ENCODE data around the gene SPTBN5.
A peak's percentile ranks its signal among the peaks of the same experiment; 100 is the strongest.

Gene SPTBN5

DNA sequence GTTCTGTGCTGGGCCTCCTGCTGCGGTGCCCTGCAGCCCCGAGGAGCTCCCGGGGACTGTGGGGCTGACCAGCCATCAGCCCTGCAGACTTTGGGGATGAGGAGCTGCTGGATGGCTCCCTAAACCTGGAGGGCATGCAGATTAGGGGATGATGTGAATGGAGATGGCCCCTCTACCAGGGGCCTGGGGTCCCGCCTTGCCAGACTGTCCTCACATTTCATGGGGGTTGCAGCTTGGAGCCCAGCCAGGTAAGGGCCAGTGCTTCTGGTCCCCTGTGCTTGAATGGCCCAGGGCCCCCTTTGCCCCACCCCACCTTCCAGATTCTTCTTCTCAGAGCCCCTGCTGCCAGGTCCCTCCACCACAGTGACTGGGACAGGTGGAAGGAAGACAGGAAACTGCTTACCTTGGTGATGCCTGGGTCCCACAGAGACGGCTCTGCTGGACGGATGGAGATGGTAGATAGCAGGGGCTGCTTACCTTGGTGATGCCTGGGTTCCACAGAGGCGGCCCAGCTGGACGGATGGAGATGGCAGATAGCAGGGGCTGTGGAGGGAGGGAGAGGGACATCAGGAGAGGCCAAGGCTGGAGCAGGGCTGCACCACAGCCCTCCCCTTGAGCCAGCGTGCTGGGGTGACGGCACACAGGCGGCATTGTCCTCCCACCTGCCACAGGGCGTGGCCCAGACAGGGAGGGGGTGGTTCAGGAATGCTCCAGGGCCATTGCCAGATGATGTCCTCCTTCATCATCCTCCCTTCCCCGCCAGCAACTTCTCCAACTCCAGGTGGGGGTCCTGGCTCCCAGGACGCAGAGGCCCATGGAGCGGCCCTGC, at the start of gene SPTBN5:
SPTBN5 (minus strand) TSS at position 632 of the 829 bp plus-strand sequence; CDS start at position 76, 556 bp downstream.
- no peak for DNase-seq (ENCODE audit: low read depth)

DNA sequence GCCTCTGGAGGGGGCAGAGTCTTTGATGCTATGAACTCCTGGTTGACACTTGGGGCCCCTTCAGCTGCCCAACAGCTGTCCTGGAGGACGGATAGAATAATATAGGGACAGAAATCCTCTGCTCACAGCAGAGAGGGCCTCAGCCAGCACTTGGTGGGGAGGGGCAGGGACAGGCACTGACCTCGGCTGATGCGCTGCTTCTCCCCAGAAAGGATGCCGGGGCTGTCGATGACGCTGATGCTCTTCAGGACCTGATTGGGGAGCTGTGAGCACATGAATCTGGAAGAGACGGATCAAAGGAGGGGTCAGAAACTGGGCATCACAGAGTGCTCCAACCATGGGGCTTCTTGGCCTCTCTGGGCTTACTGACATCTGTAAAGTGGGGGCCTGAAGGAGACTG, 49.0 kb upstream of the SPTBN5 start:
- no peak for DNase-seq (ENCODE audit: low read depth)

DNA sequence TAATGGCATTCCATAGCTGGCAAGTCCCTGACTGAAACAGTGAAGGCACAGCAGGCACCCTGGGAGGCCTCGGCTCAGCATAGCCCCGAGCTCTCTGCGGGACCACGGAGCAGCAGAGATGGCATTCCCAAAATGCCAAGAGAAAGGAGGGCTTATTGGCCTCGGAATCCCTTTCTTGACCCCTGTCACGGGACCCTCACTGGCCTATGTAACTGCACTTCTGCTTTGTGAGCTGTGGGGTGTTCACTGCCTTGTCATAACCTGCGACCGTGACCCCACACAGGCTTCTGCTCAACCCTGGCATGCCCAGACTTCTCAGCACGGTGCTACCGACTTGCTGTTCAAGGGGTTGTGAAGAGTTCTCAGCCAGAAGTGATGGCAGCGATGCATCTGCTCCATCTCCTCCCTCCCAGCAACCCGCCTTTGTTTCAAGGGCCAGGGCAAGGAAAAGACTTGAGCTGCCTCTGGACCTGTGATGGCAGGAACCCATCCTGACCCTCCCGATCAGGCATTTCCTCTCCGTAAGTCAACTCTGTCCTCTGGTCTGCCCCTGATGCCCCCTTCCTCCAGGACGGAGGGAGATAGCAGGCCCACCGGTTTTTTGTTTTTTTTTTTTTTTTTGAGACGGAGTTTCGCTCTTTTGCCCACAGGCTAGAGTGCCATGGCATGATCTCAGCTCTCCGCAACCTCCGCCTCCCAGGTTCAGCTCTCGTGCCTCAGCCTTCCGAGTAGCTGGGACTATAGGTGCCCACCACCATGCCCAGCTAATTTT, 48.0 kb upstream of the SPTBN5 start:
- DNase-seq (ENCODE audit: low read depth), result no peak

DNA sequence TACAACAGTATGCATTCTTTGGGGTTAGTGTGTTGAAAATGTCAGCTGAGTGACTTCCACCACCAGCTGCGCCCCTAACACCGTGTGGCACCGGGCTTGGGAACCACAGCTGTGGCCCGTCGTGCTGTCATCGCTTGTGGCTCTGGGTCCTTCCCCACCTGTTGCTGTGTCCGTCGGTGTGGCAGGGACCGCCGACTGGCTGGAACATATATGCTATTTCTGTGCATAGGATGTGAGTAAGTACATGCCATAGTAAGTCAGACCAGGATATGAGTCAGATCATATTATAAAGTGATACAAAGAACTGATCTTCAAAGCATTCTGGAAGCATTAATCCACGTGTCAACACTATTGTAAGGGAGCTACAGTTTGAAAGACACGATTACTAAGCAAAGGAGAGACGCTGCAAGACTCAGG, 46.6 kb upstream of the SPTBN5 start:
- DNase-seq (ENCODE audit: low read depth), result no peak

DNA sequence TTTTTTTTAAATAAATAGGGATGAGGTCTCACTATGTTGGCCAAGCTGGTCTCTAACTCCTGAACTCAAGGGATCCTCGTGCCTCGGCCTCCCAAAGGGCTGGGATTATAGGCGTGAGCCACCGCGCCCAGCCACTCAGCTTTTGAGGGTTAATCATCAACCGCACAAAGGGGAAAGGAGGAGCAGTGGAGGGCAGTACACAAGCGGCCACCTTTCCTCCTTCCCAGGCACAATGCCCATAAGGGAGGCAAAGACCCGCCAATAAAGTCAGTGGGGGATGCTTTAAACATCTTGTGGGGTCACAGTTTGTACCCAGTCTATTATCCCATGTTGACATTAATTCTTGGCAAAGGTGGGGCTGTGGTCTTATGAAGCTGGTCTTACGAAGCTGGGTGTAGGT, 46.1 kb upstream of the SPTBN5 start:
- DNase-seq (ENCODE audit: low read depth), result no peak

DNA sequence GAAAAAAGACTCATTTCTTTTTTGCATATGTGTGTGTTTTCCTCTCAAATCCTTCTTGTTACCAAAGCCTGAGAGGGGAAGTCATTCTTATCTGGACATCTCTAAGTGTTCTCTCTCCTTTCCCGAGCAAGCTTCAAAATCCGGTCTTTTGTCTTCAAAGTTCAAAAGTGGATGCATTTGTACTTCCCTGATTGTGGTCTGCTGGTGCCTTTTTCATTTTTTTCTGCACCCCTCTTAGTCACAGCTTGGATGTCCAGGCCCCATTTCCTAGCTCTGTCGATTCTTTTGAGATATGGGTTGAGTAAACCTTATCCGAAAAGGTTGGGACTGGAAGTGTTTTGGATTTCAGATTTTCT, 43.7 kb upstream of the SPTBN5 start:
- no peak for DNase-seq (ENCODE audit: low read depth)

DNA sequence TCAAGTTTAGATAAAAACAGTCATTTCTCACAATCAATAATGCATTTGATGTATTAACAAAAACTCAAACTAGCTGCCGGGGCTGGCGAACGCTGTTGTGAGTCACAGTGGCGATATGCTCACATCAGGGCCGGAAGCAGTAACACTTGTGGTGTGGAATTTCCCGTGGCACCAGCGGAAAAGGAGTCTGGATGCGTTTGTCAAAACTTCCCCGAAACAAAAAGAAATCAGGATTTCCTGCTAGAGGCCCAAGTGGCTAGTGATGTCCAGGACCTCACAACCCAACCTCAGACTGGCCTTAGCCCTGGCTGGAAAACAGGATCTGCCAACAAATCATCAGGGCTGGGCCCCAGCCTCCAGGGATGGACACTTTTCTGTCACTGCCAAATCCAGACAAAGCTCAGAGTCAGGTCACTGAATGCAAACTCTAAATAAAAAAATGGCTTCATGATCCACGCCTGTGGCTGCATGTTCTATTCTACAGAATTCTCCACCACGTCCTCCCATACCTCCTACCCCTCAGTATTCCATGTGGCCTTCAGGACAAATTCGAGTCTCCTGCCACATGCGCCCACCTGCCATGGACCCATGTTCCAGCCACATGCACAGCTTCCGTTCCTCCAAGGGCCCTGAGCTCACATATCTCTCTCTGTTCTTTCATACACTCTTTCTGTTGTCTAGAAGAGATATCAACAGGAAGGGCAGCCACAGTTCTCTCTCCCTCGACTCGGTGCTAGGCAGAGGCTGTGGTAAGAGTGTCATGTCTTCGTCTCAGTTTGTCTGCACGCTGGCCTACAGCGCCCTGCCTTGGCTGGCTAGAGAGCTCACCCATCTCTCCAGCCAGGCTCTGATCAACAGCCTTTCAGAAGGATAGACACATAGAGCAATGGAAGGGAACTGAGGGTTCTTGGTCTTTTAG, 43.1 kb upstream of the SPTBN5 start:
- peak; percentile 72 for DNase-seq (ENCODE audit: low read depth)

DNA sequence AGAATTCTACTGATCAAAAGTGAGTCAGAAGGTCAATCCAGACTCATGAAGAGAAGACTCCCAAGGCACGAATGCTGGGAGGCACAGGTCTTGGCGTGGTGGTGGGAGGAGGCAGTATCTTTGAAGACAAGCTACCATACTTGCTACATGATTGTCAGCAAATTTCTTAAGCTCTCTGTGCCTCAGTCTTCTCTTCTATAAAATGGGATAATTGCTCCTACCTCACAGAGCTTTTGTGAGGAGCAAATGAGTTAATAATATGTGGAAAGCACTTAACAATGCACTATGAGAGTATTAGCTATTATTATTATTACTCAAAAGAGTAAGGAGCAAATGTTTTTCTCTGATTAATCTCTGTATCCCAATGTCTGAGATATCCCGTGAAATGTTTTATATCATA, 42.3 kb upstream of the SPTBN5 start:
- DNase-seq (ENCODE audit: low read depth), result no peak

DNA sequence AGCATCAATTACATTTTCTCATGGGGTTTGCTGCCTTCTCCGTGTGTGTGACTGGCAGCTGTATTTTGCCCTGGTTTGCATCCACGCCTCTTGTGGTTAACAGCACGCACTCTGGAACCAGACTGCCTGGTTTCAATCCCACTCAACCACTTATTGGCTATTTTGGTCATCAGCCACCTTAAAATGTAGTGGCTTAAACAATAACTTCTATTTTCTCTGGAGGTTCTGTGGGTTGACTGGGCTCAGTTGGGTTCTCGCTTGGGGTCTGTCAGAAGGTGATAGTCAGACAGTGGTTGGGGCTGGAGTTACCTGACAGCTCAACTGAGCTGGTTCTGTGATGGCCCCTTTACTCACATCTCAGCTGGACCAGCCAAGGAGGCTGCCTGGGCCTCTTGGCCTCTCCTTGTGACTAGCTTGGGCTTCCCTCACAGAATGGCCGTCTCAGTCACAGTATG, 41.7 kb upstream of the SPTBN5 start:
- no peak for DNase-seq (ENCODE audit: low read depth)

DNA sequence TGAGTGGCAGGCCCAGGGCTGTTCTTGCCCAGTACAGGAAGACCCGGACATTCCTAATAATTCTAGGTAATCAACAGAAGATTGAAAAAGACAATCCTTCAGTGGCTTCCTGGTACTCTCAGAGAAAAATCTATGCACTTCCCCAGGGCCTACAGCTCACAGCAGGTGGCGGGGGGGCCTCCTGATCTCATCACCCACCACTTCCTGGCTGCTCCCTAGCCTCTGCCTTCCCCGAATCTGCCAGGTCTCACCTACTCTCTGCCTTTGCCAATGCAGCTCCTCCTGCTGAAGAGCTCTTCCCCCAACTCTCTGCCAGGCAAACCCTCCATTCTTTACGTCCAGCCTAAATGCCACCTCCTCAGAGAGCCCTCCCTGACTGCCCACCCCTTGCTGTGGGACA, 41.0 kb upstream of the SPTBN5 start:
- peak; percentile 59 for DNase-seq (ENCODE audit: low read depth)

DNA sequence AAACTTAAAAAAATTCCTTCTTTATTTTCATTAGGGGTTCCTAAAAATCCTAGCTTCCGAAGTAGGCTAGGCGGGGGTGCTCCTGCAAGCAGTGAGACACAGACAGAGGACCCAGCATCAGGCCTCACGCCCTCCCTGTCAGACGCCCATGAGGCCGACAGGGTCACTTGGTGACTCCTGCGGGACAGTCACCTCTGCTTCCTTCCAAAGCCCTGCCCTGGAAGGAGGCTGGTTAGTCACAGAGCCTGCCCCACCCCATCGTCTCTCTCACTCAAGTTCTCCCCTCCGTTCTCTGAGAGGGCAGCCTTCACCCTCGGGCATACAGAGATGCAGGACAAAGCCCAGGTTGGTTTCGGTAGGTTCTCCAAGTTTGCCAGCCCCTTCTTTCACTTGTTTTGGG, 39.9 kb upstream of the SPTBN5 start:
- no peak for DNase-seq (ENCODE audit: low read depth)

DNA sequence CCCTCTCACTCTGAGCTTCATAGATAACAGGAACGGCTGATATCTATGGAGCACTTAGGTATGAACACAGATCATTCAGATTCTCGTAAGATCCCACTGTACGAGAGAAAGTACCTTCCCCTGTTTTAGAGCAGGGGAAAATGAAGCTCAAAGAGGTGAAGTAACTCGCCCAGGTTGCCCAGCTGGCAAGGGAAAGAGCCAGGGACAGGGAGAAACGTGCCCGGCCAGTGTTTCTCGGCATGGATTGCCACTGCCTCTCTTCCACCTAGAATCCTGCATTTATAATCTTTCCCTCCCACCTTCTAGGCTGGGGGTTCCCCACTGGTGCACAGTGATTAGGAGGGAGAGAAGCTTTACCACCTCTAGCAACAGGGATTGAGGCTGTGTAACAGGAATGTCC, 39.5 kb upstream of the SPTBN5 start:
- DNase-seq (ENCODE audit: low read depth), result no peak

DNA sequence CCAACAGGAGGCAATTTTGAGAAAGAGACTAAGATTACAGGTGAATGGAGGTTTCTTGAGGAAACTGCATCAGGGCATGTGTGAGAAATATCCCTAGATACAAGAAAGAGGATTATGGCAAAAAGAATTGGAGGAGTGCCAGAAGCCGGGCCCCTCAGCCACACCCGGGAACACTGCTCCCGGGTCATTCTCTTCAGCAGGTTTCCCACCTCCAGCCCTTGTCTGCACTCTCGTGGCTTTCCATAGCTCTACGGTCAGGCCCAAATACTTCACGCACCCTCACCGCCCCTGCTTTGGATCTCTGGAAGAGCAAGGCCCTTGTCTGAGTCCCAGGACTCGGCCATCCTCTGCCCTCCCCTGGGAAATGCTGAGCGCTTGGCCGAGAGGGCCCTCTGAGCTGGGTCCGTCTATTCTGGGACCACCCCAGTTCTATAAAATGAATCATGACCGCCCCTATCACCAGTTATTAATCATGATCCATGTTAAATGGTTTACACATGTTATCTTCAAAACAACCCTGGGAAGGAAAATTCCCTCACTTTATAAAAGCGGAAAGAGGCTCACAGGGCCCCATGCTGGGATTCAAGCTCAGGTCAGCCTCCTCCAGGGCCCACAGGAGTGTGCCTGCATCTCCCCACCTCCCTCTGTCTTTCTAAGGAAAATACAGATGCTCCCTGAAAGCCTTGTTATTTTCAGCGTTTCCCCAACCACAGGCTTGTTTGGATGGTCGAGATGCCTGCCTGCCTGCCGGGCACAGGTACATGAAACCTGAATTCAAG, 38.8 kb upstream of the SPTBN5 start:
- DNase-seq (ENCODE audit: low read depth), result no peak

DNA sequence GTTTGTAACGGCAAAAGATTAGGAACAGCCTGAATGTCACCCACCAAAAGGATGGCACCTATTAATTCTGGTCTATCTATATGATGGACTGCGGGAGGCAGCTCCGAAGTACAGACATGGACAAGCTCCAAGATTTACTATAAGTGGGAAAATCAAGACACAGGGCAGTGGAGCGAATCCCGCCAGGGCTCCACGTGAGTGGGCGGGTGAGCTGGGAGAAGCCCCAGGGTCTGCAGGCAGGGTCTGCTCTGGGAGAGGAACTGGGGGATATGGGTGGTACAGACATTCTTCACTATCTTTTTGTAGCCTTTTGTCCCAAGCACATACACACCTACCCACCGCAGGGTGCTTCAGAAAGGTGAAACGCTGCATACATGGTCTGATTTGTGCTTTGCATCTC, 38.2 kb upstream of the SPTBN5 start:
- no peak for DNase-seq (ENCODE audit: low read depth)

DNA sequence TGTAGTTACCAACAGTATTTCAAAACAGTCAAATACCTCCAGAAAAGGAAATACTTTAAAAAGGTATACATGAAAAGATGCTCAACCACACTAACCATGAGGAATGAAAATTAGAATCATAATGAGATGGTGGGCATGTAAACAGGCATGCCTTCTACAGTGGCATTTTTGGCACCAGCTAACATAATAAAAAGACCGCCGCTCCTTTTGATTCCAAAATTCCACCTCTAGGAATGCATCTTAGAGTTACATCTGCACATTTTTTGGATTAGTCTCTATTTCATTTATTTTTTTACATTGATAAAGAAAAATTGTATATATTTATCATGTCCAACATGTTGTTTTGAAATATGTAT, 37.0 kb upstream of the SPTBN5 start:
- no peak for DNase-seq (ENCODE audit: low read depth)

DNA sequence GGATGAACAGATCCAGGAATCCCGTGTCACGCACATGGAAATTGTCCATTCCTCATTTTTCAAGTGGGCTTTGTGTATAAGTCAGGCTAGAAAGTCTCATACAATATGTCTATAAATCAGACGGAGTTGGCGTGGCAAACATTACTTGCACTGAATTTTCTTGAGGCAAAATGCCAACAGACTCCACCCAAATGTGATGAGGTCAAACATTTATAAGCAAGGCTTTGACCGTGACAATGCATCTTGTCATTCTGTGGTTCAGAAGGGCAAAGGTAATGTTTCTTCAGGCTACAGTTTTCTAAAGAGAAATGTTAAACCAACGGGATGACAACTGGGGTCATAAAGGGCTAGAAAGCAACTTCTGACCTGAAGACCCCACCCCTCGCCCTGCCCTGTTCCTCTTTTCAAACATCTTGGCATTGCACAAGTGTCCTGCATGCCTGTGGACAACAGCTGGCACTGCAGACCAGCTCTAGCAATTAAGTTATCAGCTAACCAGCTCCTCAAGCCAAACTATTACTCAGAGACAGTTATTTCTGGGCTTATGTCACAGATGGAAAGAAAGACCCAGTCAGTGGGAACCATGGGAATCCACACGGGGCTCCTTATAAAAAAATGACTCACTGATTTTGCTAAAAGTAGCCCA, 36.5 kb upstream of the SPTBN5 start:
- no peak for DNase-seq (ENCODE audit: low read depth)

DNA sequence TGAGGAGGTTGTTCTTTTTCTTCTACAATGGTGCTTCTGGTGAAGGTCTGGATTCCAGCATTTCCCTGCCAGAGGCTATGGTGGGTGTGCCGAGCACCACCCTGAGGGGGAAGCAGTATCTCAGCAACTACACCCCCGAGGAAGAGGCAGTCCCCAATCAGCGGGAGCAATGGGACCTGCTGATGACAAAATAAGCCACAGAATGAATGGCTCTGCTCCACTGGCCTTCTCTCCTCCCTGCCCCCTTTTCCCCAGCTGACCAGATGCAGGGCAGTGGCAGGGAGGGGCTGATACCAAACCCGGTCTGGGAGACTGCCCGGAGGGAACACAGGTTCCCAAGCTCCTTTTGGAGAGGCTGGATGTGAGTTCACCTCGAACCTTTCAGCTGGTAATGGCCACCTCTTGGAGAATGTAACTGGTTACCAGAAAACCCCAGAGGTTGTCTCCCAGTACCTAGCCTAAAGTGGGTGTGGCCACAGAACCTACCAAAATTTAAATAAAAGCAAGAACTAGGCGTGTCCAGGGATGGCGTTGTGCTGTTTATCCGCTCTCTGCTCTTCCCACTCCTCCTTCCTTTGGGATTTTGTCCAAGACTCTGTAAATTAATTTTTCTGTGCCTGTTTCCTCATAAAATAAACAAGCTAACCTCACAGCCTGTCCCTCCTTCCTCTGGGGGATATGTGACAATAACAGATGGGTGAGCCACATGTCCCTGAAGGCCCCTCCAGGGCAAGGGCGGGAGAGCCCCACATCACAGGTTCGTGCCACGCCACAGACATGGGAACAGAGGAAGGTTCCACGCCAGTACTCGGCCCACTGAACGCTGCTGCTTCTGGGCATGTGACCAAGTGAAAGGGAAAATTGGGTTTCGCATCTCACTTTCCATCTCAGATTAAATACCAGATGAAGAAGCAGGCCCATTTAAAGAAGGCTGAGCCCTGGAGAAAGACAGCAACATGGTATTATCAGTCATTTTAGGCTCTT, 35.1 kb upstream of the SPTBN5 start:
- DNase-seq (ENCODE audit: low read depth), result no peak

DNA sequence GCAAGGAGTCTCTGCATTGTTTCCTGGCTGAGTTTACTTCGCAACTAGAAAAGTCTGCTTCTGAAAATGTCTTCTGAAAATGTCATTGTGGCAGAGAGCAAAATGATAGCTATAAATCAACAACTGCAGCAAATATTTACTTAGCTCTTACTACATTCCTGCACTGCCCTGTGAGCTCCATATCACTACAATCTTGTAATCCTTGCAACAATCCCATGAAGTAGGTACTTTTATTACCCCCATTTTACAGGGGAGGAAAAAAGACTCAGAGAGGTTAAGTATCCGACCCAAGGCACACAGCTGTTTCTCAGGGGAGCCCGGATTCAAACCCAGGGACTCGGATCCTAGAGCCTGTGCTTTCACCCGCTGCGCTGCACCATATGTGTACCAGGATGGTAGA, 34.2 kb upstream of the SPTBN5 start:
- DNase-seq (ENCODE audit: low read depth), result no peak

DNA sequence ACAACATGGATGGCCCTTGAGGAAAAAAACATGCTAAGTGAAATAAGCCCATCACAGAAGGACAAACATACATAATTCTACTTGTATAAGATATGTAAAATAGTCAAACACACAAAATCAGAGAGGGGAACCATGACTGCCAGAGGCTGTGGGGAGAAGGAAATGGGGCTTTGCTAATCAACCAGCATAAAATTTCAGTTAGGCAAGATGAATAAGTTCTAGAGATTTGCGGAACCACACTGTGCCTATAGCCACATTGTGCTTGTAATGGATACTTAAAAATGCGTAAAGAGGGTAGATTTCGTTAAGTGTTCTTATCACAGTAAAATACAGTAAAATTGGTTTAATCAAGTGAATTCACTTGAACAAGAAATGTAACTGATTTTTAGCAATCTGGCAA, 33.7 kb upstream of the SPTBN5 start:
- no peak for DNase-seq (ENCODE audit: low read depth)
